Measurements from ENCODE around the gene ZNF428. TPM values are rescaled to one million over a fixed set of nuclear protein-coding genes. Genes with fewer than 3 reads are reported as not detected.

Gene ZNF428
- total and polyA plus RNA-seq, 4 donors = 6.5 to 22.1 (median 14.4) TPM

DNA sequence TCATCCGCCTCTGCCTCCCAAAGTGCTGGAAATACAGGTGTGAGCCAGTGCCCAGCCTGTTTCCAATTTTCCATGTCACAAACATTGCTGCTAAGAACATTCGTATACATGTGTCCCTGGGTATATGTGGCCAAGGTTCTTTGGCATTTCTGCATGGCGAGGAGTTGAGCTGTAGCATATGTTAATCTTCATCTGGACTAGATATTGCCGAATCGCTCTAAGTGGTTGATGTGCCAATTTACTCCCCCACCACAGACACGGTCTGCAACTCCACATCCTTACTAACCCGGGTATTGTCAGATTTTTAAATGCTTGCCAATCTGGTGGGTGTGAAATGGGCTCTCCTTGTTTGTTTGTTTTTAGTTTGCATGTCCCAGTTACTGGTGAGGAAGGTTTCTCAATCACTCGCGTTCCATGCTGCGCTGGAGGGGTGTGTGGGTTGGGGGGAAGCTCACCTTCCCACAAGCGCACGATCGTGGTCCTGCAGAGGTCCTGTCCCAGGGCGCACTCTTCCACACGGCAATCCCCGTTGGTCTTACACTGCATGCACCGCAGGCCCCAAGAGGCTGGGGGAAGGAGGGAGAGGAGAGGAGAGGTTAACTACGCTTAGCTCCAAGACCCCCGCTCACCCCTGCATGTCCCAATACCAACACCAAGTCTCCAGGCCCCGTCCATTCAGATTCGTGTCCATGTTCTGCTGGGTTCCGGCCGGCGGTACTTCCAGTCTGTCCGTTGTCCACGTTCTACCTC lies 47.9 kb upstream of the ZNF428 start:
- Histone ChIP-seq H3K4me1 (ENCODE audit: control insufficient read depth in 4 of 4, insufficient read depth in 4 of 4, low read length in 3 of 4) (peaks cover 2 to 15% (median 6%) of the 10 kb centered on the region in 4 donors), H3K4me3 (ENCODE audit: low read depth in 1 of 3, low read length in 3 of 3) (peak overlapping the region in 2 of 3 donors; percentile 18 to 24), H3K9me3 (ENCODE audit: control insufficient read depth in 4 of 4, low read length in 3 of 4) (no peaks in the 10 kb centered on the region), H3K36me3 (ENCODE audit: control insufficient read depth in 4 of 4, insufficient read depth in 3 of 4, low read depth in 1 of 4, low read length in 3 of 4) (peaks cover 0 to 3% (median 0%) of the 10 kb centered on the region in 4 donors), H3K27ac (ENCODE audit: low read depth in 1 of 2, low read length in 2 of 2) (peak overlapping the region; percentile 14 to 28), H3K9ac (ENCODE audit: low read depth in 1 of 2, low read length in 2 of 2) (no peak overlapping the region), H3K27me3 (ENCODE audit: control insufficient read depth in 4 of 4, insufficient read depth in 4 of 4, low read length in 3 of 4) (peaks cover 0 to 9% (median 0%) of the 10 kb centered on the region in 4 donors)
- 57% methylated on average over 26 of the region's 26 CpGs for WGBS
- TF ChIP-seq HNF4G (IDR thresholded peaks at IDR 0.05) (no peak), FOXA1 (IDR thresholded peaks at IDR 0.05) (no peak), RAD21 (IDR thresholded peaks at IDR 0.05) (no peak), FOXA2 (IDR thresholded peaks at IDR 0.05) (no peak), GABPA (IDR thresholded peaks at IDR 0.05 in 1 of 2, conservative IDR thresholded peaks at IDR 0.05 in 1 of 2) (no peak), JUND (IDR thresholded peaks at IDR 0.05) (no peak), HNF4A (conservative IDR thresholded peaks at IDR 0.05) (no peak), SP1 (IDR thresholded peaks at IDR 0.05) (no peak), EGR1 (IDR thresholded peaks at IDR 0.05; ENCODE audit: low read depth in 2 of 2) (no peak)
- TF ChIP-seq, protein P1, sequence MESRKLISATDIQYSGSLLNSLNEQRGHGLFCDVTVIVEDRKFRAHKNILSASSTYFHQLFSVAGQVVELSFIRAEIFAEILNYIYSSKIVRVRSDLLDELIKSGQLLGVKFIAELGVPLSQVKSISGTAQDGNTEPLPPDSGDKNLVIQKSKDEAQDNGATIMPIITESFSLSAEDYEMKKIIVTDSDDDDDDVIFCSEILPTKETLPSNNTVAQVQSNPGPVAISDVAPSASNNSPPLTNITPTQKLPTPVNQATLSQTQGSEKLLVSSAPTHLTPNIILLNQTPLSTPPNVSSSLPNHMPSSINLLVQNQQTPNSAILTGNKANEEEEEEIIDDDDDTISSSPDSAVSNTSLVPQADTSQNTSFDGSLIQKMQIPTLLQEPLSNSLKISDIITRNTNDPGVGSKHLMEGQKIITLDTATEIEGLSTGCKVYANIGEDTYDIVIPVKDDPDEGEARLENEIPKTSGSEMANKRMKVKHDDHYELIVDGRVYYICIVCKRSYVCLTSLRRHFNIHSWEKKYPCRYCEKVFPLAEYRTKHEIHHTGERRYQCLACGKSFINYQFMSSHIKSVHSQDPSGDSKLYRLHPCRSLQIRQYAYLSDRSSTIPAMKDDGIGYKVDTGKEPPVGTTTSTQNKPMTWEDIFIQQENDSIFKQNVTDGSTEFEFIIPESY (IDR thresholded peaks at IDR 0.05) = no peak
- TF ChIP-seq, protein P2, sequence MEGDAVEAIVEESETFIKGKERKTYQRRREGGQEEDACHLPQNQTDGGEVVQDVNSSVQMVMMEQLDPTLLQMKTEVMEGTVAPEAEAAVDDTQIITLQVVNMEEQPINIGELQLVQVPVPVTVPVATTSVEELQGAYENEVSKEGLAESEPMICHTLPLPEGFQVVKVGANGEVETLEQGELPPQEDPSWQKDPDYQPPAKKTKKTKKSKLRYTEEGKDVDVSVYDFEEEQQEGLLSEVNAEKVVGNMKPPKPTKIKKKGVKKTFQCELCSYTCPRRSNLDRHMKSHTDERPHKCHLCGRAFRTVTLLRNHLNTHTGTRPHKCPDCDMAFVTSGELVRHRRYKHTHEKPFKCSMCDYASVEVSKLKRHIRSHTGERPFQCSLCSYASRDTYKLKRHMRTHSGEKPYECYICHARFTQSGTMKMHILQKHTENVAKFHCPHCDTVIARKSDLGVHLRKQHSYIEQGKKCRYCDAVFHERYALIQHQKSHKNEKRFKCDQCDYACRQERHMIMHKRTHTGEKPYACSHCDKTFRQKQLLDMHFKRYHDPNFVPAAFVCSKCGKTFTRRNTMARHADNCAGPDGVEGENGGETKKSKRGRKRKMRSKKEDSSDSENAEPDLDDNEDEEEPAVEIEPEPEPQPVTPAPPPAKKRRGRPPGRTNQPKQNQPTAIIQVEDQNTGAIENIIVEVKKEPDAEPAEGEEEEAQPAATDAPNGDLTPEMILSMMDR (IDR thresholded peaks at IDR 0.05; ENCODE audit: low read depth, low read length, missing input control) = no peak
- TF ChIP-seq, protein P3, sequence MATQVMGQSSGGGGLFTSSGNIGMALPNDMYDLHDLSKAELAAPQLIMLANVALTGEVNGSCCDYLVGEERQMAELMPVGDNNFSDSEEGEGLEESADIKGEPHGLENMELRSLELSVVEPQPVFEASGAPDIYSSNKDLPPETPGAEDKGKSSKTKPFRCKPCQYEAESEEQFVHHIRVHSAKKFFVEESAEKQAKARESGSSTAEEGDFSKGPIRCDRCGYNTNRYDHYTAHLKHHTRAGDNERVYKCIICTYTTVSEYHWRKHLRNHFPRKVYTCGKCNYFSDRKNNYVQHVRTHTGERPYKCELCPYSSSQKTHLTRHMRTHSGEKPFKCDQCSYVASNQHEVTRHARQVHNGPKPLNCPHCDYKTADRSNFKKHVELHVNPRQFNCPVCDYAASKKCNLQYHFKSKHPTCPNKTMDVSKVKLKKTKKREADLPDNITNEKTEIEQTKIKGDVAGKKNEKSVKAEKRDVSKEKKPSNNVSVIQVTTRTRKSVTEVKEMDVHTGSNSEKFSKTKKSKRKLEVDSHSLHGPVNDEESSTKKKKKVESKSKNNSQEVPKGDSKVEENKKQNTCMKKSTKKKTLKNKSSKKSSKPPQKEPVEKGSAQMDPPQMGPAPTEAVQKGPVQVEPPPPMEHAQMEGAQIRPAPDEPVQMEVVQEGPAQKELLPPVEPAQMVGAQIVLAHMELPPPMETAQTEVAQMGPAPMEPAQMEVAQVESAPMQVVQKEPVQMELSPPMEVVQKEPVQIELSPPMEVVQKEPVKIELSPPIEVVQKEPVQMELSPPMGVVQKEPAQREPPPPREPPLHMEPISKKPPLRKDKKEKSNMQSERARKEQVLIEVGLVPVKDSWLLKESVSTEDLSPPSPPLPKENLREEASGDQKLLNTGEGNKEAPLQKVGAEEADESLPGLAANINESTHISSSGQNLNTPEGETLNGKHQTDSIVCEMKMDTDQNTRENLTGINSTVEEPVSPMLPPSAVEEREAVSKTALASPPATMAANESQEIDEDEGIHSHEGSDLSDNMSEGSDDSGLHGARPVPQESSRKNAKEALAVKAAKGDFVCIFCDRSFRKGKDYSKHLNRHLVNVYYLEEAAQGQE (IDR thresholded peaks at IDR 0.05) = no peak
- TF ChIP-seq, protein P4, sequence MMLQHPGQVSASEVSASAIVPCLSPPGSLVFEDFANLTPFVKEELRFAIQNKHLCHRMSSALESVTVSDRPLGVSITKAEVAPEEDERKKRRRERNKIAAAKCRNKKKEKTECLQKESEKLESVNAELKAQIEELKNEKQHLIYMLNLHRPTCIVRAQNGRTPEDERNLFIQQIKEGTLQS (IDR thresholded peaks at IDR 0.05) = no peak
- no peak for DNase-seq (ENCODE audit: low spot score)

DNA sequence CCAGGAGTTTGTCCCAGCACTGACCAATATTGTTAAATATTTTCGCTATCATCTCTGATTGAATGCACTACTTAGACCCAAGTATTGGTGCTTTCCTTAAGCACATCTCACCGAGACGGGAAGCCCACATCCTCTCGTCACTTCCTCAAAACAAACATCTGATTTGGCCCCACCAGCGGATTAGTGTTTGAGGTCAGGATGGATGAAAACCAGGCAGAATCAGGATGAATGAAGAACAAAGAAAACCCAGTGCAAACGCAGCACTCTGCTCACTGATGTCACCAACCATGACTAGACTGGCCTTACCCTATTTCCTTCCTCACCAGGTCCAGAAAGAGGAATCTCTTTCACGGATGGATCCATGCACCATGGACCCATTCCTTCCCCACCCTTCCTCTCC lies 44.6 kb upstream of the ZNF428 start:
- H3K36me3 ChIP-seq (ENCODE audit: control insufficient read depth in 4 of 4, insufficient read depth in 3 of 4, low read depth in 1 of 4, low read length in 3 of 4) = peaks cover 0 to 3% (median 1%) of the 10 kb centered on the region in 4 donors
- TF ChIP-seq, protein P5, sequence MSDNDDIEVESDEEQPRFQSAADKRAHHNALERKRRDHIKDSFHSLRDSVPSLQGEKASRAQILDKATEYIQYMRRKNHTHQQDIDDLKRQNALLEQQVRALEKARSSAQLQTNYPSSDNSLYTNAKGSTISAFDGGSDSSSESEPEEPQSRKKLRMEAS (IDR thresholded peaks at IDR 0.05) = no peak
- TF ChIP-seq NR2F2 (IDR thresholded peaks at IDR 0.05) = peak; percentile 20
- DNase-seq (ENCODE audit: low spot score) = no peak

More for the DNA sequence above, 44.6 kb upstream of the ZNF428 start:
- 63% methylated on average over 7 of the region's 7 CpGs for WGBS
- Histone ChIP-seq H3K4me1 (ENCODE audit: control insufficient read depth in 4 of 4, insufficient read depth in 4 of 4, low read length in 3 of 4) (peaks cover 2 to 11% (median 5%) of the 10 kb centered on the region in 4 donors), H3K4me3 (ENCODE audit: low read depth in 1 of 3, low read length in 3 of 3) (no peak overlapping the region), H3K9ac (ENCODE audit: low read depth in 1 of 2, low read length in 2 of 2) (no peak overlapping the region), H3K27ac (ENCODE audit: low read depth in 1 of 2, low read length in 2 of 2) (peak overlapping the region in 1 of 2 donors; percentile 26), H3K27me3 (ENCODE audit: control insufficient read depth in 4 of 4, insufficient read depth in 4 of 4, low read length in 3 of 4) (peaks cover 0 to 9% (median 0%) of the 10 kb centered on the region in 4 donors), H3K9me3 (ENCODE audit: control insufficient read depth in 4 of 4, low read length in 3 of 4) (no peaks in the 10 kb centered on the region)
